Stimulated activated CD8-positive, alpha-beta memory T cell treated with anti-CD3 and anti-CD28 coated beads, Interleukin-4, amount 100 ng/mL, for 1 hour (primary cell): ENCODE data around the gene U2AF2.

Experiments used
- DNase-seq, 2 donors: peaks; one replicate each; pipeline ENCODE4 v3.0.0-alpha.2; 2020; ENCODE audit warnings: low read depth in 2 of 2, low spot score in 1 of 2

The U2AF2 gene

GRCh38 chr19:55656552-55656951, 1.7 kb downstream of the U2AF2 start:
- DNase-seq = no peak

DNA sequence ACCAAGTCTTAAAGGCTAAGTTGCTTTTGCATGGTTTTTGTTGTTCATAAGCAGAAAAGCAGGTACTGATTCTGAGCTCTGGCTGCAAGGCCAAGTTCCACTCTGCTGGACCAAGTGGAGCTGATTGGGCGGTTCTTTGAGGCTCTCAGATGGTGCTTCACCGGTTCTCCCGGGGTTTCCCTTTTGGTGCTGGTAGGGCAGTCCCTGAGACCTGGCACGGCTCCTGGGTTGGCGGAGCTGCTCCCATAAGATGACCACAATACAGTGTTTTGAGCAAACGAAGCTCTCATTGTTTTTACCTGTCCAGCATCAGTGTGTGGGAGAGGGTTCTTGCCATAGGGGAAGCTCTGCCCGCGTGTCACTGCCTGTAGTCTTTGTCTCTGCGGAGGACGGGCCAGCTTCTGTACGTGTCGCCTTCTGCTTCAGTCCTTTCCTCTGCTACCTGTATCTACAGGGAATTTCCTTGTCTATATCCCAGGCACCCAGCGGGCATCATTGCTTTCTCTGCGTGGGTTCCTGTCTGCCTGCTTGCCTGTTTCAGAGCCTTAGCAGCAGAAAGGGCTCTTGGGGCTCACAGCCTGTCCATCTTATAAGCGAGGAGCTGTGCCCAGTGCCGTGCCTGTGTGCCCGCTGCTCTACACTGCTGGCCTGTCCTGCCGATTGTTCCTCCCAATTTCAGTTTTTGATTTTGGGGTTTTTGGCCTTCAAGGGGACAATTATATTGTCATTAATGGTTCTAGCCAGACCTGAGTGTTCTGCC, 2.3 kb downstream of the U2AF2 start:
- DNase-seq = no peak

GRCh38 chr19:55658846-55659459, 4.1 kb downstream of the U2AF2 start:
- no peak for DNase-seq

GRCh38 chr19:55659822-55660221, 5.0 kb downstream of the U2AF2 start:
- DNase-seq = no peak

- DNase-seq = no peak
Measured at GRCh38 chr19:55660404-55660803, 5.6 kb downstream of the U2AF2 start.

DNA sequence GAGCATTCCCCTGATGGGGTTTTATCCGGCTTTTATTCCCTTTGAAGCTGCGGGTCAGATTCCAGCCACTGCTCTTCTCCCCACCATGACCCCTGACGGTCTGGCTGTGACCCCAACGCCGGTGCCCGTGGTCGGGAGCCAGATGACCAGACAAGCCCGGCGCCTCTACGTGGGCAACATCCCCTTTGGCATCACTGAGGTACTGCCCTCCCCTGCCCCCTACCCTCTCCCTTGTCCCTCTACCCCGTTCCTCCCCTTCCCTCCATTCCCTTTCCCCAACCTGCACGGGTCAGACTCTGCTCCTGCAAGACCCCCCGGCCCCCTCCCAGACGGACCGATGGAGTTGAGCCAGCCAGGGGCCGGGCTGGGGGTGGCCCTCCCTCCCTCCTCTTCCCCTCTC, 6.2 kb downstream of the U2AF2 start:
- no peak for DNase-seq

GRCh38 chr19:55661826-55662225, 7.0 kb downstream of the U2AF2 start:
- no peak for DNase-seq

DNA sequence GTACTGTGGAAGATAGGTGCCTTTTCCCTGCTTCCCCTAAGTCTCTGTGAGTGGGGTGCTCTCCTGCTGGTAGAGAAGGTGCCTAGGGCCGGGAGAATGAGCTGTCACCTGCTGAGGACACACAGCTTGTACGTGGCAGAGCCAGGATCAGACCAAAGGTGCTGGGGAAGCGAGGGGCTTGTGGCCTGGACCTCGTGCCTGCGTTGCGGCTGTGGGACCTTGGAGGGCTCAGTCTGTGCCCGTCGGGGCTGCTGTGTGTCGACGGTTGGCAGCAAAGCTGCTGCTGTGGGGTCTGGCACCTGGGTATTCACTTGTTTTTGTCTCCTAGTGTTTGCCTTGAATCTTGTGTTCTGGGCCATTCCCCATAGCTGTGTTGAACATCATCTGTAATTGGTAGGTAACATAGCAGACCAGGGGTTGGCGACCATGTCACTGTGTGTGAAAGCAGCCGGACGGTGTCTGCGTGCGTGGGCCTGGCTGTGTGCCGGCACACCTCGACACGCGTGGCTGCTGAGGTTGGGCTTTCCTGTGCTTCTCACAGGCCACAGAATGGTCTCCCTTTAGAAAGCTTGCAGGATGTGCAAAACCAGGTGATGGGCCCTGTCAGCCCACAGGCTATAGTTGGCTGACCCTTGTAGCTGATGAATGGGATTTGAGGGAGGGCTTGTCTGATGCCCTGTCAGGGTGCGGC, 9.2 kb downstream of the U2AF2 start:
- no peak for DNase-seq

DNA sequence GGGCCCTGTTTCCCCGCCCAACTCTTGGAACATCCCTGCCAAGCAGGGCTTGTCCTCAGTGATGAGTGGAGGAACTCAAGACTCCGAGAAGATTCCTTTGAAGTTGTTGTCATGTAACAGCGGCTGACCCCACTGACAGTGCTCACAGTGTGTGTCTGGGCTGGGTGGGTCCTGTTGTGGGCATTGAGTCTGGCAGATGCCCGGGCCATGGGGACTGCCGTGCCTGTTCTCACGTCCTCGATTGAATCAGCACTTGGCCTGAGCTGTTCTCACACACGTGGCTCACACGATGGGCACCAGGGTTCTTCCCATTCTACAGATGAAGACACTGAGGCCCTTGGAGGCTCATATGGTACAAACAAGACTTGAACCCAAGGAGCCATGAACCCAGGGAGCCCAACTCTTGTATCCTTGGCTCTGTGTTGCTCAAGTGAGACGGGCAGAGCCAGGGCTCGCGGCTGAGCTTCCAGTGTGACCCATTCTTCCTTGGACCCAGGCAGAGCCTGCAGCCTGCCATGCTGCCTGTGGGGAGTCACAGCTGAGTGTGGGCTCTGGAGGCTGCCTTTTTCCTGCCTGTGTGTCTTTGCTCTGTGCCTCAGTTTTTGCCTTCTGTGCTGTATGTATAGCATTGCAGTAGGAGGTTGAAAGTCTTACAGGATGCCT, 11.6 kb downstream of the U2AF2 start:
- no peak for DNase-seq

- DNase-seq = no peak
Measured at GRCh38 chr19:55667006-55667381, 12.2 kb downstream of the U2AF2 start.

DNA sequence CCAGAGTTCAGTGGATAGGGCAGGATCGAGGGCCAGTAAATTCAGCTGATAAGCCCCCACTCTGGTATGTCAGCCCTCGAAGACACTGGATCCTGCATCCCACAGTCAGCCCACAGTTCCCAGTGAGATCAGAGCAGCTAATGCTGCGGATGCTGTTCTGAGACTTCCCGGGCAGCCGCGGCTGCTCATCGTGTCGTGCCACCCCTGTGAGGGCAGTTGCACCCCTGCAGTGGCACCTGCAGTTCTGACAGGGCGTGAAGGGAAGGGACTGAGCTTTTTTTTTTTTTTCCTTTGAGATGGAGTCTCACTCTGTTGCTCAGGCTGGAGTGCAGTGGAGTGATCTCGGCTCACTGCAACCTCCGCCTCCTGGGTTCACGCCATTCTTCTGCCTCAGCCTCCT, 12.7 kb downstream of the U2AF2 start:
- DNase-seq = no peak

DNA sequence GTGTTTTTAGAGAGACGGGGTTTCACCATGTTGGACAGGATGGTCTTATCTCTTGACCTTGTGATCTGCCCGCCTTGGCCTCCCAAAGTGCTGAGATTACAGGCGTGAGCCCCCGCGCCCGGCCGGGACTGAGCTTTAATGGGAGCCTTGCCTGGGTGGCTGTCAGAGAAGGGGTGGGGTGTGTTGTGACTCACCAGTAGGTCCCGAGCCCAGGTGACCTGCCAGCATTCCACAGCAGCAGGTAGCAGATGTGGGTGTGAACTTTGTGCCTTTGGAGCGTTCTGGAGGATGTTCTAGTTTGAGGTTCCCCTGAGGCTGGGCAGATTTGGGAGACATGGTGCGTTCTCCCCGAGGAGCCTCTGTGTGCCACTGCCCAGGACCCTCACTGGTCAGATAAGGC, 13.1 kb downstream of the U2AF2 start:
- DNase-seq = no peak

DNA sequence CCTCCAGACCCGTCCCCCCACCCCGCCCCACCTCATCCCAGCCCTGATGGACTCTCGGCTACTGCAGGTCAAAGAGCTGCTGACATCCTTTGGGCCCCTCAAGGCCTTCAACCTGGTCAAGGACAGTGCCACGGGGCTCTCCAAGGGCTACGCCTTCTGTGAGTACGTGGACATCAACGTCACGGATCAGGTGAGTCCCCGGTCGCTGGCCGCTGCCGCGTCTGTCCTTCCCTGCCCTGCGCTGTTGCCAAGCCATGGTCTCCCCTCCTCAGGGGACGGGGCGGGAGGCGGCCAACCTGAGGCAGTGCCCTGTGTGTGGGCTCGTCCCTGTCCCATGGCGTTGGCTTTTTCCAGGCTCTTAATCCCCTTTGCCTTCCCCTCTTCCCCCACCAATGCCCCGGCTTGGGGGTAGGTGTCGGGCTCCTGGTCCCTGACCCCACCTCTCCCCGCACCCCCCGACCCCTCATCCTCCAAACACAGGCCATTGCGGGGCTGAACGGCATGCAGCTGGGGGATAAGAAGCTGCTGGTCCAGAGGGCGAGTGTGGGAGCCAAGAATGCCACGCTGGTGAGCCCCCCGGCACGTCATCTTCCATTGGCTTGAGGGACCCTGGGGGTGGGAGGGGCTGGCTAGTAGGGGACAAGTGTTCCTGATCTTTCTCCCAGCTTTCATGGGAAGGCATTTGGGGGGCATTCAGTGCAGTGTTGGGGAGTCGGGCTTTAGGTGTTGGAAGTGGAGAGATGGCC, 13.9 kb downstream of the U2AF2 start:
- DNase-seq = no peak

- DNase-seq = no peak
Measured at GRCh38 chr19:55669418-55670279, 14.8 kb downstream of the U2AF2 start.

GRCh38 chr19:55670280-55671053, 15.6 kb downstream of the U2AF2 start:
- DNase-seq = no peak

DNA sequence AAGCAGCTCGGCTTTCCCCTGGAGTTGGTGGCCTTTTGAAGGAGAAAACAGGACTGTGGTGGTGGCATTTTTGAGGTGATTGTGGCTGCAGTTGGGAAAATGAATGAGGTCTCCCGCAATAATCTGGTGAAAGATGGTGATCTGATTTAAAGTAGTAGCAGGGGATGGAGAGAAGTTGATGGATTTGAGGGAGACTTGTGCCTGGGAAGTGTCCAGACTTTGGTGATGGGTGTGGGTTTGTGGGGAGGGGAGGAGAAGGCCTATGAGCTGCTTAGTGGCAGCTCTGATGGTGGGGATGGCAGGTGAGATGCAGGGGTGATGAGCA, 16.2 kb downstream of the U2AF2 start:
- DNase-seq = no peak

- DNase-seq = no peak
Measured at GRCh38 chr19:55672418-55672817, 17.6 kb downstream of the U2AF2 start.

DNA sequence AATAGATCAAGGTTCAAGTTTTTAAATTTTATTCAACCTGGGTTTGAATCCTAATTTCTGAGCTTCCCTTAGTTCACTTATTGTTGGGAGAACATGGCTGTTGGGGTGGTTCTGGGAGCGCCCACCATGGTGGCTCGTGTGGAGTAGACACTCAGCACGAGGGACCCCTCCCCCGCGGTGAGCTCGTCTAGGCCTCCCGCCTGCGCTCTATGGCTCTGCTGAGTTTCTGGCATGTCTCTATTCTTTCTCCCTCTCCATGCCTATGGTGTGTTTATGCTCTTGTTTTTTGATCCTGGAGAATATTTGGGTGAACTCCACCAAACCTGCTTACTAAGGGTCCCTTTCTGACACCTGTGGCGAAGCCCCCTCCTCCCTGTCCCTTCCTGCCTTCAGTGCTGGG, 18.6 kb downstream of the U2AF2 start:
- no peak for DNase-seq

GRCh38 chr19:55673889-55674288, 19.1 kb downstream of the U2AF2 start:
- no peak for DNase-seq

- DNase-seq = no peak
Measured at GRCh38 chr19:55674459-55674840, 19.6 kb downstream of the U2AF2 start.
